Panc1 (cell line): ENCODE data around the gene BCO1. TPM values are rescaled to one million over a fixed set of nuclear protein-coding genes. Genes with fewer than 3 reads are reported as not detected.

ENCODE experiments used
- ATAC-seq: fragments of 200-7000 bp; cut with Tn5 transposase; 2 replicates; pipeline ENCODE4 v1.9.1; 2020; ENCODE audit warnings: mild to moderate bottlenecking, moderate library complexity
- BruUV-seq: library from RNA; stranded (reverse); fragments of 400-500 nt; replicated peaks from 2 replicates; lab custom pipeline; 2021; lab: Mats Ljungman, UMichigan
- CTCF ChIA-PET: fragments of 300-600 bp; sonication (Branson Sonifier 250); formaldehyde crosslinking; loops from one replicate; lab custom pipeline; 2022; ENCODE audit warnings: antibody characterized with exemption; lab: Charles Lee
- POLR2A ChIA-PET: fragments of 300-600 bp; sonication (Branson Sonifier 250); formaldehyde crosslinking; loops from one replicate; lab custom pipeline; 2022; ENCODE audit warnings: antibody characterized with exemption; lab: Charles Lee
- DNase-seq: peaks from one replicate; pipeline ENCODE4 v3.0.0-alpha.2; 2010; ENCODE audit warnings: low read depth, low spot score
- H3K27ac ChIP-seq: 2 replicates; pipeline ENCODE4 v1.5.1; 2011; ENCODE audit warnings: mild to moderate bottlenecking, low read length, inconsistent platforms
- H3K27me3 ChIP-seq: fragments of 200-500 bp; sonication (Bioruptor generic); 2 replicates; pipeline ENCODE4 v1.6.0; 2014; ENCODE audit warnings: low read length, inconsistent platforms; ENCODE audit not compliant: control insufficient read depth, insufficient read depth
- H3K36me3 ChIP-seq: fragments of 200-500 bp; sonication (Bioruptor generic); 2 replicates; pipeline ENCODE4 v1.5.1; 2014; ENCODE audit warnings: inconsistent platforms, mild to moderate bottlenecking, low read length, moderate library complexity; ENCODE audit not compliant: control insufficient read depth, insufficient read depth
- H3K4me1 ChIP-seq: 2 replicates; pipeline ENCODE4 v1.5.1; 2011; ENCODE audit warnings: inconsistent platforms, mild to moderate bottlenecking, low read length, moderate library complexity; ENCODE audit not compliant: control insufficient read depth, insufficient read depth
- H3K4me3 ChIP-seq, 2 experiments: 2 replicates each; pipeline ENCODE4 v1.5.1; 2011 to 2012; ENCODE audit warnings: low read depth in 2 of 2, low read length in 2 of 2, mild to moderate bottlenecking in 2 of 2, inconsistent platforms in 1 of 2, moderate library complexity in 1 of 2
- H3K9me3 ChIP-seq: fragments of 200-500 bp; sonication (Bioruptor generic); 2 replicates; pipeline ENCODE4 v1.5.1; 2014; ENCODE audit warnings: low read depth, mild to moderate bottlenecking, inconsistent platforms, low read length, moderate library complexity; ENCODE audit not compliant: control insufficient read depth, insufficient read depth
- POLR2AphosphoS5 ChIP-seq: IDR thresholded peaks from 2 replicates; pipeline ENCODE4 v1.6.1; 2012; ENCODE audit warnings: mild to moderate bottlenecking, low read depth, low read length, moderate library complexity
- REST ChIP-seq, 2 experiments: IDR thresholded peaks; 2 replicates each; pipeline ENCODE4 v1.6.1; 2011 to 2012; ENCODE audit warnings: low read depth in 2 of 2, control low read depth in 1 of 2, low read length in 1 of 2, mild to moderate bottlenecking in 1 of 2, moderate library complexity in 1 of 2; ENCODE audit not compliant: insufficient read depth in 1 of 2
- SIN3A ChIP-seq: IDR thresholded peaks from 2 replicates; pipeline ENCODE4 v1.6.1; 2012; ENCODE audit warnings: low read depth, mild to moderate bottlenecking, low read length, moderate library complexity, borderline replicate concordance; ENCODE audit not compliant: insufficient read depth
- TCF7L2 ChIP-seq: IDR thresholded peaks from 2 replicates; pipeline ENCODE4 v1.6.1; 2011; ENCODE audit warnings: mild to moderate bottlenecking, low read depth, low read length, inconsistent platforms
- in situ Hi-C: cut with HindIII; loops from 2 replicates; pipeline ENCODE4 v1.10.0; 2016; ENCODE audit warnings: low sequenced_read_pairs, low pct_unique_long_range_greater_than_20kb
- intact Hi-C: fragments of 100-400 bp; cut with micrococcal nuclease; formaldehyde crosslinking; loops from one replicate; pipeline ENCODE4 v1.10.0; 2022; ENCODE audit not compliant: unreplicated experiment
- total RNA-seq: library from RNA; stranded (reverse); gene quantifications from one replicate; pipeline ENCODE4 v1.2.1, GENCODE V29; 2021; ENCODE audit not compliant: unreplicated experiment
- TF ChIP-seq, protein P1 (sequence below): fragments of 450-650 bp; IDR thresholded peaks from 2 replicates; pipeline ENCODE4 v1.5.1; 2017; ENCODE audit warnings: mild to moderate bottlenecking

The BCO1 gene
- total RNA-seq, 1 experiment from 2014 or later = not detected

GRCh38 chr16:81210807-81211206, 27.7 kb upstream of the BCO1 start:
- BruUV-seq = no TSS peak
- no peaks in the 10 kb centered on the region for H3K9me3 ChIP-seq
- H3K27me3 ChIP-seq = no peaks in the 10 kb centered on the region
- H3K4me3 ChIP-seq = no peak overlapping the region
- no peak for TF ChIP-seq REST (IDR thresholded peaks at IDR 0.05; ENCODE audit: insufficient read depth in 1 of 2, low read depth in 2 of 2, low read length in 1 of 2)
- TF ChIP-seq POLR2AphosphoS5 = no peak
- TF ChIP-seq, protein P1, sequence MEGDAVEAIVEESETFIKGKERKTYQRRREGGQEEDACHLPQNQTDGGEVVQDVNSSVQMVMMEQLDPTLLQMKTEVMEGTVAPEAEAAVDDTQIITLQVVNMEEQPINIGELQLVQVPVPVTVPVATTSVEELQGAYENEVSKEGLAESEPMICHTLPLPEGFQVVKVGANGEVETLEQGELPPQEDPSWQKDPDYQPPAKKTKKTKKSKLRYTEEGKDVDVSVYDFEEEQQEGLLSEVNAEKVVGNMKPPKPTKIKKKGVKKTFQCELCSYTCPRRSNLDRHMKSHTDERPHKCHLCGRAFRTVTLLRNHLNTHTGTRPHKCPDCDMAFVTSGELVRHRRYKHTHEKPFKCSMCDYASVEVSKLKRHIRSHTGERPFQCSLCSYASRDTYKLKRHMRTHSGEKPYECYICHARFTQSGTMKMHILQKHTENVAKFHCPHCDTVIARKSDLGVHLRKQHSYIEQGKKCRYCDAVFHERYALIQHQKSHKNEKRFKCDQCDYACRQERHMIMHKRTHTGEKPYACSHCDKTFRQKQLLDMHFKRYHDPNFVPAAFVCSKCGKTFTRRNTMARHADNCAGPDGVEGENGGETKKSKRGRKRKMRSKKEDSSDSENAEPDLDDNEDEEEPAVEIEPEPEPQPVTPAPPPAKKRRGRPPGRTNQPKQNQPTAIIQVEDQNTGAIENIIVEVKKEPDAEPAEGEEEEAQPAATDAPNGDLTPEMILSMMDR = no peak
- no peak for TF ChIP-seq TCF7L2
- no peak for TF ChIP-seq SIN3A
- no peak overlapping the region for H3K27ac ChIP-seq
- in situ Hi-C loops = no loop called here
- H3K4me1 ChIP-seq = no peaks in the 10 kb centered on the region
- no peaks in the 10 kb centered on the region for H3K36me3 ChIP-seq
- no peak for DNase-seq
- ChIA-PET POLR2A (no interaction called here), CTCF (no interaction called here)
- ATAC-seq = no peak
- intact Hi-C loops = no loop called here

- H3K36me3 ChIP-seq = no peaks in the 10 kb centered on the region
- no peaks in the 10 kb centered on the region for H3K4me1 ChIP-seq
- no peak overlapping the region for H3K4me3 ChIP-seq
- ChIA-PET POLR2A (no interaction called here), CTCF (no interaction called here)
- in situ Hi-C loops (no loop called here), intact Hi-C loops (no loop called here)
- ATAC-seq (no peak), DNase-seq (no peak)
- TF ChIP-seq REST (IDR thresholded peaks at IDR 0.05; ENCODE audit: insufficient read depth in 1 of 2, low read depth in 2 of 2, low read length in 1 of 2) (no peak), POLR2AphosphoS5 (no peak), SIN3A (no peak), TCF7L2 (no peak)
- TF ChIP-seq, protein P1 = no peak
- H3K27me3 ChIP-seq = no peaks in the 10 kb centered on the region
- no peak overlapping the region for H3K27ac ChIP-seq
- no peaks in the 10 kb centered on the region for H3K9me3 ChIP-seq
- BruUV-seq = no TSS peak
Measured at GRCh38 chr16:81212830-81213465, 25.5 kb upstream of the BCO1 start.
